ENCODE data around the gene BTBD18.

BTBD18 gene

DNA sequence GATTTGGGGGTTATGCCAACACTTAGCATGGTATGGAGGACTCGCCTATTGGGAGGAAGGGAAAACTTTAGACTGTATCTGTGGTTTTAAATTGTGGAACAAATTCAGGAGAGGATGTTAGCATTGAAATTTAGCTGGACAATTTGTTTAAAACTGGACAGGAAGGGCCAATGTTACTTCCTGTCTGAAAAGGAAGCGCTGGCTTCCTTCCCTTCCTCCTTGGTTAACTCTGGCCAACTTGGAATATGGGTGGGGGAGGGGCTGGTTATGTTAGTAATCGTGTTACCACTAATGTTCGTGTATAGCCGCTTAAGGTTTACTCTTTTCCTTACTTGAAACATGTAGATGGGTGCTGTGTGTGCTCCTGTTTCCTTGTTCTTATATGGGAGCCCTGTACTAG lies 23.9 kb upstream of the BTBD18 start:
- no peak for DNase-seq

DNA sequence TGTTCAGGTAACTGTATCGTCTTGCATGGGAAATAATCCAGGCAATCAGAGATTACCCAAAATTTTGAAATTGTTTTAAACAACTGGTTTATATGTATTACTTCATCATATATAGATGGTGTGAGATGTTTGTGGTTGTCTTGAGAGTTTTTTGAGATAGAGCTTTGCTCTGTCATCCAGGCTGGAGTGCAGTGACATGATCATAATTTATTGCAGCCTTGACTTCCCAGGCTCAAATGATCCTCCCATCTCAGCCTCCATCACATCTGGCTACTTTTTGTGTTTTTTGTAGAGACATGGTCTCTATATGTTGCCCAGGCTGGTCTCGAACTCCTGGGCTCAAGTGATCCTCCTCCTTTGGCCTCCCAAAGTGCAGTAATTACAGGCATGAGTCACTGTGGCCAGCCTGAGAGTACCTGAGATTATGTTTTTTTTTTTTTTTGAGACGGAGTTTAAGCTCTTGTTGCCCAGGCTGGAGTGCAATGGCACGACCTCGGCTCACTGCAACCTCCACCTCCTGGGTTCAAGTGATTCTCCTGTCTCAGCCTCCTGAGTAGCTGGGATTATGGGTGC lies 21.5 kb upstream of the BTBD18 start:
- no peak for DNase-seq

DNA sequence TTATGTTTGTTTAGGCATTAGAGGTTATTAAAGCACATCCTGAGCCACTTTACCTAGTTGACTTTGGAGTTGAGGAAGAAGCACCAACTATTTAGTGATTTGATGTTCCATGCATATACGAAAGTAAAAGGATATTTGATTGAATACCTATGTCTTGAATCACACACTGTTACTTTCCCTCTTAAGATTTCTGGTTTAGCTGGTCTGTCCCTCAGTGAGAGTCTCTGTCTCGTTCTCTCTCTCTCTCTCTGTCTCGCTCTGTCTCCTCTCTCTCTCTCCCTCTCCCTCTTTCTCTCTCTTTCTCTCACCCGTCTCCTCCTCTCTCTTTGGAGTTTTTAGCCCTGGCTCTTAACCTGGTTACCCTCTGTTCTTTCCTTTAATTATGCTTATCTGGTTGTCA lies 20.9 kb upstream of the BTBD18 start:
- no peak for DNase-seq

DNA sequence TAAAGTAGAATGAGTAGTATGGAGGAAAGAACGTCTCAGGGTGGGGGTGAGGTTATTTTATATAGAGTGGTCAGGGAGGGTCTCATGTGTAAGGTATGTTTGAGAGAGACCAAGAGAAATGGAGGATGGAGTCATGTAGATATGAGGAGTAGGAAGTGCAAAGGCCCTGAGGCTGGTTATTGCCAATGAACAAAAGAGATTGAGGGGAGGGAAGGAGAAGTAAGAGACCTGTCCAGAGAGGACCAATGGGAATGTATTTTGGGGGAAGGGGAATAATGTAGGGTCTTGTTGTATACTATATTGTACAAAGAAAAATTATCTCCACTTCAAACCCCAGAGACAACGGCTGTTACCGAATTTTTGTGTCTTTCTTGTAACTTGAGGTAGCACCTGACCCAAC lies 19.7 kb upstream of the BTBD18 start:
- no peak for DNase-seq

DNA sequence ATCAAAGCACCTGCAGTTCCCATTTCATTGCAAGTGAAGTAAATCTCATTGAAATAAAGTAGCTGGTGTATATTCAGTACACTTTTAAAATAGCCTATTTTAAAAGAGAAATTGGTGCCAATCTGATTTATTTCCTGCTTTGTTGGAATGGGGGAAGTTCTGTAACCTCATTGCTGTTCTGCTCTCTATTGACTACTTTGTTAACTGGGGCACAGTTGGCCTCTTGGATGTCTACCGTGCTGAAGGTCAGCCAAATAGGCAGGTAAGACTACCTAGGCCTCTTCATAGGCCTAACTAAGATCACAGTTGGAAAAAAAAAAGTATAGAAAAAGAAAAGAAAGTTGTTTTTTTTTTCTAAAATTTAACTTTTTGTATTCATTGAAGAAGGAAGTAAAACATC lies 19.2 kb upstream of the BTBD18 start:
- DNase-seq = no peak

DNA sequence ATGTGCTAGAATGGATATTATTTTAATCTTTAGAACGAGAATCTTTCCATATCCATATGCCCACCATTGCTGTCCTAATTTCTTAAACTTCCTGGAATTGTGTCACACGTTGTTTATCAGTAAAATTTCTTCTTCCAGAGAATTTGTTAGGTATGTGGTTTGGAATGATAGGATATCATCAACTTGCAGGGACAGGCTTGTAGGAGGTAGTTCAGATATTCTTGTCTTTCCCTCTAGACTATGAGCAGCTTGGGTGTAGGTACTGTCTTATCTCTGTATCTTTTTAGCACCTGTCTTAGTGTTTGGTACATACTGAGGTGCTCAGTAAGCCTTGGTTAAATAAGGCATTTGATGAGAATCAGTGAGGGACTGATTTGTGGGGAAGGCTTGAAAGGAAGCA lies 13.4 kb upstream of the BTBD18 start:
- DNase-seq = no peak

DNA sequence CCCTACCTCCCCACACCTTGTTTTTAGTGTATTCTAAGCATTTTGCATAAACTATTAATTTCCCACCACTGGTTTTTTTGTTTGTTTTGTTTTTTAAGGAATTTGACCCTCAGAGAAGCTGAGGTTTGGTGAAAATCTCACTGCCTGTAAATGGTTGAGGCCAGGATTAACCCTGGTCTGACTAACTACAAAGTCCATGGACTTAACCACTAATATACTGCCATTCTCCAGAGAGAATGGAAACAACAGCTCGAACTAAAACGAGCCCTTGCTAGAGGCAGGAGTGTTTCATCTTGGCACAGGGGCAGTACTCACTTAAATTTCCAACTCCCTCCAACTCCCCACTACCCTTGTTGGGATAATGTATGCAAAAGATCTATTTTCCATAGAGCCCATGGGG lies 12.9 kb upstream of the BTBD18 start:
- no peak for DNase-seq

DNA sequence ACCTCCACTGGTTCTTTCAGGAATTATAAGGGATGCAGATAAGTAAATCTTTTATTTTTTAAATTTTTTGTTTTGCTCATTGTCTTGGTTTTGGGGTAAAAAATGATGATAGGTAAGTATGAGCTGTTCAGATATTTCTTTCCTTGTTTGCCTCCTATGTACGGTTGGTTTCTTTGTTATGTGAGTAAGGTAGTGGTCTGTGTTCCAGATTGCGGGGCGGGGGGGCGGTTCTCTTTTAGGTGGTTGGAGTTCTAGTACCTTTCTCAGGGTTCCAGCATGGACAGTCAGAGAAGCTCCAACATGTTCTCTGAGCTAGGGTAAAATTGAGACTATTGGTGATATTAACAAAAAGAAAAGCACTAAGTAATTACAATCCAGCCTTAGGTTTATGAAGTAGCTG lies 12.4 kb upstream of the BTBD18 start:
- DNase-seq = no peak

DNA sequence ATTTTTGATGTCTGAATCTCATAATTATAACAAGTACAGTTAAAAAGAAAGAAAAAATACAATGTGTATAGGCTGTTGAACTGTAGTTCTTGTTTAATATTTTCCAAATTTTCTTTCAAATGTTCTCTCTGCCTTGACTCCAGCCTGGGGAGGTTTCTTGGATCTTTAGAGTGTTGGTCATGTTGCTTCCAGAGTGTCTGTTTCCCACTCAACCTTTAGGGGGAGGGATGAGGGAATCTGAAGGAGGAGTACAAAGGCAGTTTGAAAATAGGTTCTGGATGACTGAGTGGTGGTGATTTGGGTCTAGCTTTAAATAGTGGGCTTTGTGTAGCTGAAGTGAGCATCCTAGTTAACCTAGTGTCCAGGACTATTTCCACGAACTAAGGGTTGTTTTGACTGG lies 11.9 kb upstream of the BTBD18 start:
- no peak for DNase-seq

DNA sequence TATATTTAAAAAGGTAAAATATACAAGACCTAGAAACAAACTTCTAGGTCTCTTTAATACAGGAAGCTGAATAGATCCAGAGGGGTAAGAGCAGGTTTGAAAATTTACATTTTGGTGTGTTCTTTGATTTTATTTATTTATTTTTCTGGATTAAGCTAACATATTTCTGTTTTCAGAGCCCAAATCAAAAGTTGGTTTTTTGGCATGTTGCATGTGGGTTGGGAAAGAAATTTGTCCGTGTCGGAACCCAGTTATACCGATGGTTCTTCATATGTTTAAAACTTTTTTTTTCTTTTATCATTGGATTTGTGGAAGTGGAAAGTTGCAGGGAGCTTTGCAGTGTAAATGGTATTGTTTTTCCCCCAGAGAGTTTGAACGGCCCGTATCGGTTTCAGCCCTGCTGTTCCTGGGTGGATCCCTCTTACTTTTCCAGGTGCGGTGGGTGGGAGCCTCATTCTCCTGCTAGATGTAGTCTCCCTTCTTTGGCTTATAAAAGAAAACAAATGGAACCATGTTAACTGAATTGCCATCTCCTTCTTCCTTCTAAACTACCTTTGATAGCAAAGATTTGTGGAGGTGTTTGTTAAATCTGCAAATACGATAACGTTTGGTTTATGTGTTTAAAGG lies 10.7 kb upstream of the BTBD18 start:
- DNase-seq = no peak

DNA sequence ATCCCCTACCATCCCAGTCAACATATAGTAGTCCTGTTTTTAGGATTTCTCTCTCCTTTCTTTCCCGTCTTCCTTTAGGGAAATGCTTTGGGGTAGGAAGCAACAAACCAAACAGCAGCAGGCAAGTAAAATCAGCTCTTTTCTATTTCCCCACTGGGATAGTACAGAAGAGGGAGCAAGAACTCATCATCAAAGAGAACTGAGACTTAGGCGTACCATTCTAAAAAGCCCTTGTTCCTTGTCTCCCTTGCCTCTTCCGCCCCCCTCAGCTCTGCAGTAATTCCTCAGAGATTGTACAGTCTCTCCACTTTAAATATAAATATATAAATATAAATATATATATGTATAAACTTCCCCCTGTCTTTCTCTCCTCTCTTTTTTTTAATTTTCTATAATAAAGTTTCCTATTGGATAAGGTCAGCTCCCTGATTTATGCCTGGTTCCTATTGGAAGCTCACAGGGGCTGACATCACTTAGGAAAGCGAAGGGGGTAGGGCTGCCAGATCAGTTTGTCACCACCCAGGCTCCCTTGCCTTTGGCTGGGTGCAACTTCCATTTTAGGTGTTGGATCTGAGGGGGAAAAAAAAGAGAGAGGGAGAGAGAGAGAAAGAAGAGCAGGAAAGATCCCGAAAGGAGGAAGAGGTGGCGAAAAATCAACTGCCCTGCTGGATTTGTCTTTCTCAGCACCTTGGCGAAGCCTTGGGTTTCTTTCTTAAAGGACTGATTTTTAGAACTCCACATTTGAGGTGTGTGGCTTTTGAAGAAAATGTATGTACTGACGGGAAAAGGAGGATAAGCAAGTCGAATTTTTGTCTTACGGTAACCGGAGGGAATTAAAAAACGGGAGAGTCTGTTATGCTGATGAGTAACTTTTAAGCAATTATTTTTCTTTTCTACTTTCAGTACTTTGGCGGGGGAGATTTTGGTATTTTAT lies 9.9 kb upstream of the BTBD18 start, which contains the start of gene CTNND1:
Gene CTNND1 (plus strand): TSS at position 502 of the 934 bp plus-strand sequence. CDS start 29,677 bp downstream, outside the sequence.
- no peak for DNase-seq

DNA sequence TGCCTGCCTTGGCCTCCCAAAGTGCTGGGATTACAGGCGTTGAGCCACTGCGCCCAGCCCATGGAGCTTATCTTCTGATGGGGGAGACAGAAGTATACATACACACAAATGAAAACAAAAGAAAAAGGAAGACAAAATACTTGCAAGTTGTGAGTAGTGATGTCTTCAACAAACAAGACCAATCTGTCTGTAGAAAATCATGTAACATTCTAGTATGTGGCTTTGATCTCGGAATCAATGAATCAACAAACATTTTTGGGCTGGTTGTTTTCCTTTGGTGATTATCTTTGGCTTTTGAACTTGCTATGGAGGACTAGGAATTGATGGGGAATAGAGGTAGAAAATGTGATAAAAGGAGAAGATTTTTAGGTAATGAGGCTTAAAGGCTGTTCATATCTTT lies 6.6 kb upstream of the BTBD18 start:
- DNase-seq = no peak

DNA sequence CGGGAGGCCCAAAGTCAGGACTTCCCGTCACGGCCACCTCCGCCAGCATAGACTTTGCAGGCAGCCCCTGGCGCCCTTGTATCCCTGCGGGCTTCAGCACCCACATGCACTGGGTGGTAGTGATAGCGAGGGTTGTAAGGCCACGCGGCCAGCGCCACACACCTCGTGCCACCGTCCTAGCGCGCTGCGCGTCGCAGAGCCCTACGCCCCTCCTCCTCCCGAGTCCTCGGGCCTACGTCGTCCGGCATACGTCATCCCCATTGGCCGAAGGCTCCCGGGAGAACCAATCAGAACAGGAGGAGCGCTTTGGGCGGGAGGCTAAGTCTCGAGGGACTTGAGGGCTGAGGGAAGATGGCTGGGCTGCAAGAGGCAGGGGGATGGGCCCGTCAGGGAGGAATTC lies 1.3 kb upstream of the BTBD18 start:
- no peak for DNase-seq

DNA sequence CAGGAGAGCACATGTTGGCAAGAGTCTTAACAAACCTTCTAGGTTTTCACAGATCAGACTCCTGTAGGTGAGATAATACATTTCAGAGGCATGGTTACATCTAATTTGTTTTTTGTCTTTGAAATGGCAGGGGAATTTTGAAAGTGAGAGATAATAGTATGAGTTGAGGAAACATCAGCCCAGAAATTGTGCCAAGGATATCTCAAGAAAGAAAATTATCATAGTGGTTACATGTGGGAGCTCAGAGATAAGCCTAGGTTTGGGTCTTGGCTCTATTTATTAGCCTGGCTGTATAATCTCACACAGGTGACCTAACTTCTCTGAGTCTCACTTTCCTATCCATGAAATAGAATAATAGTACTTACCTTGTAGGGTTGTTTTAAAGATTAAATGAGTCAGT lies 443 bp downstream of the BTBD18 start:
- DNase-seq = no peak

DNA sequence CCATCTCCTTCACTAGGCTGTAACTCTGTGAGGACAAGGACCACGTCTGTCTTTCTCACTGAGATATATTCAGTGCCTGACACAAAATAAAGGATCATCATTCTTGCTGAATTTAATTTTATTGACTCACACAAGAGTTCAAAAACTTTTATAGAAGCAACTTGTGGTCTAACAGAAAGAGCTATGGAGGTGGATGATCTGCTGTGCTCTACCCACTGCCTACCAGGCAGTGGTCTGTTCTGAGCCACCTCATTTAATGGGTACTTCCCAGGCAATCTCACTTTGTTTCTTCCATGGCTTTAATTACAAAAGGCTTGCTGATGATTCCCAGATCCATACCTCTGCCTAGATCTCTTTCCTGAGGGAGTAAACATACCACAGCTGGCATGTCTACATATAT lies 4.7 kb downstream of the BTBD18 start:
- DNase-seq = no peak

DNA sequence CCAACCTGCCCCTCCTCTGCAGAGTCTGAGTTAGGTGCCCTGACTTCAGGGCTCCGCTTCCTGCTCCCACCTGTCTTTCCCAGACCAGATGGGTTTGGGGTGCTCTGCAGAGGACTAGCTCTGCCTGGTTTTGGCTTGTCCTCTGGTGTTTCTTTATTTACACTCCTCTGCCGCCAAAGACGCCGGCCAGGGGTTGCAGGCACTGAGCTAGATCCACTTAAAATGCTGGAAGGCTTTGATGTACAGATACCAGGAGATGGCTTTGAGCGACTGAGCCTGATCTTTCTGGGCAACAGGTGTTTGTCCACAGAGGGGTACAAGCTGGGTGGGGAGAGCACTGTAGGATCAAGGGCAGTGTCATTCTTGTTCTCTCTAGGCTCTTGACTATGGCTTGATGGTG lies 6.4 kb downstream of the BTBD18 start:
- DNase-seq = no peak

DNA sequence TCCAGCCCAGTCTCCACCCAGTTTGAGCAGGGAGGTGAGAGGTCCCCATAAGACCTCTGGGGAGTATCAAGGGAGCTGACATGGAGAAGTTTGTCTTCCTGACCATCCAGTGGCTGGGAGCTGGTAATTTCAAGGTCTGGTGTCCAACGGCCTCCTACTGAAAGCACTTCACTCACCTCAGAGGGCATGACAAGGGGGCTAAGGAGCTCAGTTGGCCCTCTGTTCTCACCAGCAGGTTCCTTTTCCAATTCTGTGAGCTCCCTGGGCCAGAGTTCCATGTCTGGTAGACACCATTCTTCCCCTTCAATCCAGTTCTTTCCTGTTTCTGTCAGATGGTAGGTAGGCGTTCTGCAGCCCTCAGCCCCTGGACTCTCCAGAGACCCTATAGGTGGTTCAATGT lies 7.3 kb downstream of the BTBD18 start:
- DNase-seq = no peak

DNA sequence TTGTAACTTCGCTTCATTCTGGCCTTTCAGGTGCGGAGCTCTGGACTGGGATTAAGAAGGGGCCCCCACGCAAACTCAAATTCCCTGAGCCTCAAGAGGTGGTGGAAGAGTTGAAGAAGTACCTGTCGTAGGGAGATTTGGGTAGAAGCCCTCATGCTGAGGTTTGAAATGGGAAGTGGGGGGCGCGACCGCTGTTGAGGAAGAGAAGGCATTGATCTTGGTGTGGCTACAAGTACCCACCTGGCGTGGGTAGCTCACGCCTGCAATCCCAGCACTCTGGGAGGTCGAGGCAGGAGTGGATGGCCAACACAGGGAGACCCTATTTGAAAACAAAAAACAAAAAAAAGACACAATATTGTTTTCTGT lies 9.5 kb downstream of the BTBD18 start:
- no peak for DNase-seq

DNA sequence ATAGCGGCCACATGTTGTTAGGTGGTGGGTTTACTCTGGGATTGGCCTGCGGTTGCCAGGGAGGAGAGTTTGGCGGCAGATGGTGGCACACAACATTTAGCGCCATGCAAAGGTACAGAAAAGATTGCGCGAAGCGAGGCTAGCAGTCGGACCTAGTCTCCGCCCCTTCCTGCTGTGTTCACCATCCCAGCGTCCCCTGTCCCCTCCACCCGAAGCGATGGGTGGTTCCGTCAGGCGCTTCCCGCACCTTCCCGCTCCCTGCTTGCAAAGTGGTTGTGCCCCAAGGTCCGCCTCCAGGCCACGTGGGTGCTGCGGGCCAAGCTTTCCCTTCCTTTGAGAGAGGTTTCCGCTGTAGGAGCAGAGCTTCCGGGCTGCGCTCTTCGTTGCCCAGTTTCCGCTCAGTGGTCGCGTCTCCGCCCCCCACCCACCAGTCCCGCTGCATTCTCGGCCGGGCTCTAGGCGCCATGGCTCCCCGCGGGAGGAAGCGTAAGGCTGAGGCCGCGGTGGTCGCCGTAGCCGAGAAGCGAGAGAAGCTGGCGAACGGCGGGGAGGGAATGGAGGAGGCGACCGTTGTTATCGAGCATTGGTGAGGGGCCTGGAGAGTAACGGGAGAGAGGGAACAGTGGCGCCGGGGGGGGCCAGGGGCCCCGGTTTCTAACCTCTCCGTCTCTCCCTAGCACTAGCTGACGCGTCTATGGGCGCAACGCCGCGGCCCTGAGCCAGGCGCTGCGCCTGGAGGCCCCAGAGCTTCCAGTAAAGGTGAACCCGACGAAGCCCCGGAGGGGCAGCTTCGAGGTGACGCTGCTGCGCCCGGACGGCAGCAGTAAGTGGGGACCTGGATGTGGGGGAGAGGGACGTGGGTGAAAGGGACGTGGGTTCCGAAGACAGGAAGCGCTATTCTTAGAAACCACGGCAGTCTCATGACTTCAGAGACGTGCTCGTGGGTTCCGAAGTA lies 10.2 kb downstream of the BTBD18 start, which contains the start of gene SELENOH:
Gene SELENOH (plus strand): TSS at position 360 of the 955 bp plus-strand sequence. CDS start 105 bp downstream, at position 465.
- peak; percentile 96 to 97 for DNase-seq

DNA sequence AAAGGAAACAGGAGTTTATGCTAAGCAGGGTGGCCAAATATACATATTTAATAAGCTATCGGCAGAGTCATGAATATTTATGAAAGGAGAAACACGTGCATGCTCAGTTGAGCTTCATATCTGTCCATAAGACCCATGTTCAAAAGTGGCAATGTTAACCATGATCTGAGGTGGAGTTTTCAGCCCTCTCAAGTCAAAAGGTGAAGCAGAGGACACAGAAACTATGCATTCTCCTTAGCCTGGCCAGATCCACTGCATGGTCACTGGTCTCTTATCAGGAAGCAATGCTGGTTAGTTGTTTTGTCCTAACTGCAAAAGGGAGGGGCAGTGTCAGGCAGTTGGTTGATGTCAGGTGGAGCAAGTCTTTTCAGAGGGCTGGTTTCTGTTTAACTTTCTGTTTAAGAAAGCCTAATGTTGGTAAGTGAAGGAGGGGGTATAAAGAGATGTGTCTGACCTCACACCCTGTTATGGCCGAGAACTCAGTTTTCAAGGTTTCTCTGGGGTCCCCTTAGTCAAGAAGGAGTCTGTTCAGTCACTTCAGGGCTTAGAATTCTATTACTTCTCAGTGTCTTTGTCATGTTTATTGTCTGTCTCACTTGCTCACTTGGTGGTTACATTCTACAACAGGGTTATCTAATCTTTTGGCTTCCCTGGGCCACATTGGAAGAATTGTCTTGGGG lies 15.9 kb downstream of the BTBD18 start:
- no peak for DNase-seq

DNA sequence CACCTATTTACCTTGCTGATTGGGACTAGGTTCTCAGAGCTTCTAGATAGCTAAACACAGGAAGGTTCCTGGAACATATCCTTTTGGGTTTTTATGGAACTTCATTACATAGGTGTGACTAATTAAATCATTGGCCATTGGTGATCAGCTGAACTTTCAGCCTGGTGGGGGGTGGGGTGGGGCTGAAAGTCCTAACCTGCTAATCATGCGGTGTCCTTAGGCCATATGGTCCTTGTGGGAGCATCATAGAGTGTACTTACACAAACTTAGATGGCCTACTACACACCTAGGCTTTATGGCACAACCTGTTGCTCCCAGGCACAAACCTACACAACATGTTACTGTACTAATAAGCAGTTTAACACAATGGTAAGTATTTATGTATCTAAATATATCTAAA lies 19.0 kb downstream of the BTBD18 start:
- DNase-seq = no peak

DNA sequence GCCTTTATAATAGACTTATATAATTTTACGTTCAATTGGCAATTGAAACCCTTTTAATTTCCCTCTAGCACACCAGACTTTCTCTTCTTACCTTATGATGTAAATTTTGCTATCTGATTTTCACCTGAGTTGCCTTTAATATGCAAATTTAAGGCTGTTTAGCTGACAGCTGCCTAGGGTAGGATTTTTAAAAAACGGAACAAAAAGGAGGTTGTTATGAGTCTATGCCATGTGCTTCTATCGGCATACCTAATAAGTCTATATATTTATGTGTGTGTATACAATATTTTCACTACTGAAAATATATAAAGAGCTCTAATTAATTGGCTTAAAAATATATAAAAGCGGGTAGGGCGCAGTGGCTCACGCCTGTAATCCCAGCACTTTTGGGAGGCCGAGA lies 22.1 kb downstream of the BTBD18 start:
- no peak for DNase-seq
